IMR-90 (cell line): Measurements from ENCODE around the gene PROSER2. TPM values are rescaled to one million over a fixed set of nuclear protein-coding genes. Genes with fewer than 3 reads are reported as not detected.

Experiments
- ATAC-seq: fragments of 200-7000 bp; cut with Tn5 transposase; 2 replicates; pipeline ENCODE4 v1.9.1; 2020; ENCODE audit warnings: low read depth, mild to moderate bottlenecking, moderate library complexity
- BruUV-seq: library from RNA; stranded (reverse); fragments of 400-500 nt; replicated peaks from 2 replicates; lab custom pipeline; 2021; lab: Mats Ljungman, UMichigan
- CTCF ChIA-PET: fragments of 300-600 bp; formaldehyde crosslinking; extraction: SDS; loops from one replicate; lab custom pipeline; 2021; ENCODE audit warnings: antibody characterized with exemption; lab: Yijun Ruan, JAX
- POLR2A ChIA-PET: fragments of 300-600 bp; sonication (Branson Sonifier 250); formaldehyde crosslinking; loops from one replicate; lab custom pipeline; 2022; ENCODE audit warnings: antibody characterized with exemption; ENCODE audit not compliant: unreplicated experiment; lab: Charles Lee
- DNase-seq: peaks from one replicate; pipeline ENCODE4 v3.0.0; 2013
- H2AFZ ChIP-seq: replicated peaks from 2 replicates; pipeline ENCODE3; 2013; ENCODE audit warnings: low read length, mild to moderate bottlenecking; ENCODE audit not compliant: poor library complexity
- H2AK5ac ChIP-seq: 2 replicates; pipeline ENCODE4 v1.6.1; 2013; ENCODE audit warnings: low read depth, low read length, inconsistent platforms
- H2AK9ac ChIP-seq: replicated peaks from 2 replicates; pipeline ENCODE3; 2013; ENCODE audit warnings: mild to moderate bottlenecking, low read depth, low read length, moderate library complexity; ENCODE audit not compliant: poor library complexity
- H2BK120ac ChIP-seq: 2 replicates; pipeline ENCODE4 v1.6.1; 2013; ENCODE audit warnings: low read depth, low read length, inconsistent platforms
- H2BK15ac ChIP-seq: 3 replicates; pipeline ENCODE4 v1.6.1; 2013; ENCODE audit warnings: low read depth, low read length, inconsistent platforms
- H2BK20ac ChIP-seq: 2 replicates; pipeline ENCODE4 v1.6.1; 2013; ENCODE audit warnings: low read depth, mild to moderate bottlenecking, inconsistent platforms, low read length, moderate library complexity
- H2BK5ac ChIP-seq: 2 replicates; pipeline ENCODE4 v1.6.1; 2013; ENCODE audit warnings: mild to moderate bottlenecking, low read depth, low read length, inconsistent platforms; ENCODE audit not compliant: poor library complexity, severe bottlenecking
- H3K14ac ChIP-seq: replicated peaks from 2 replicates; pipeline ENCODE4 v1.6.1; 2013; ENCODE audit warnings: low read depth, low read length, inconsistent platforms
- H3K18ac ChIP-seq: 2 replicates; pipeline ENCODE4 v1.6.1; 2013; ENCODE audit warnings: low read depth, low read length, control low read depth
- H3K23ac ChIP-seq: 2 replicates; pipeline ENCODE4 v1.6.1; 2013; ENCODE audit warnings: low read depth, low read length, inconsistent platforms
- H3K27ac ChIP-seq: 2 replicates; pipeline ENCODE4 v1.5.1; 2013; ENCODE audit warnings: mild to moderate bottlenecking, control low read depth, low read length; ENCODE audit not compliant: insufficient read depth
- H3K27me3 ChIP-seq: 2 replicates; pipeline ENCODE4 v1.6.1; 2013; ENCODE audit warnings: low read length; ENCODE audit not compliant: control insufficient read depth, insufficient read depth
- H3K36me3 ChIP-seq: 2 replicates; pipeline ENCODE4 v1.6.1; 2013; ENCODE audit warnings: low read length, mixed read lengths; ENCODE audit not compliant: control insufficient read depth, insufficient read depth
- H3K4ac ChIP-seq: 2 replicates; pipeline ENCODE4 v1.6.1; 2013; ENCODE audit warnings: low read depth, low read length, inconsistent platforms
- H3K4me1 ChIP-seq: 2 replicates; pipeline ENCODE4 v1.6.1; 2013; ENCODE audit warnings: low read length, mixed read lengths; ENCODE audit not compliant: control insufficient read depth, insufficient read depth
- H3K4me2 ChIP-seq: 2 replicates; pipeline ENCODE4 v1.6.1; 2013; ENCODE audit warnings: low read depth, mild to moderate bottlenecking, control low read depth, low read length, moderate library complexity
- H3K4me3 ChIP-seq: 2 replicates; pipeline ENCODE4 v1.5.1; 2013; ENCODE audit warnings: low read depth, mild to moderate bottlenecking, control low read depth, low read length, moderate library complexity; ENCODE audit not compliant: insufficient read depth
- H3K56ac ChIP-seq: 2 replicates; pipeline ENCODE4 v1.6.1; 2013; ENCODE audit warnings: low read length, inconsistent platforms; ENCODE audit not compliant: insufficient read depth; ENCODE audit errors: extremely low read depth
- H3K79me1 ChIP-seq, 2 experiments: 2 replicates each; pipeline ENCODE4 v1.6.1; 2013; ENCODE audit warnings: low read length in 2 of 2, inconsistent platforms in 1 of 2, low read depth in 1 of 2
- H3K9ac ChIP-seq: 2 replicates; pipeline ENCODE4 v1.6.1; 2013; ENCODE audit warnings: low read depth, low read length, control low read depth
- H3K9me1 ChIP-seq: 2 replicates; pipeline ENCODE4 v1.6.1; 2013; ENCODE audit warnings: low read length, inconsistent platforms; ENCODE audit not compliant: insufficient read depth
- H3K9me3 ChIP-seq: 2 replicates; pipeline ENCODE4 v1.6.1; 2013; ENCODE audit warnings: low read length; ENCODE audit not compliant: control insufficient read depth, insufficient read depth
- H4K20me1 ChIP-seq: 2 replicates; pipeline ENCODE4 v1.6.1; 2013; ENCODE audit warnings: low read length, inconsistent platforms; ENCODE audit not compliant: insufficient read depth
- H4K5ac ChIP-seq: 2 replicates; pipeline ENCODE4 v1.6.1; 2013; ENCODE audit warnings: mild to moderate bottlenecking, low read depth, low read length, control low read depth
- H4K8ac ChIP-seq, 2 experiments: 2 replicates each; pipeline ENCODE4 v1.6.1; 2013; ENCODE audit warnings: low read depth in 2 of 2, low read length in 2 of 2, control low read depth in 1 of 2, inconsistent platforms in 1 of 2
- H4K91ac ChIP-seq: 2 replicates; pipeline ENCODE4 v1.6.1; 2013; ENCODE audit warnings: low read depth, low read length, inconsistent platforms; ENCODE audit not compliant: insufficient read depth
- BHLHE40 ChIP-seq: fragments of 150-350 bp; IDR thresholded peaks from 2 replicates; pipeline ENCODE4 v1.6.1; 2016; ENCODE audit warnings: mild to moderate bottlenecking, low read depth, low read length
- ELK1 ChIP-seq: fragments of 150-350 bp; IDR thresholded peaks from 2 replicates; pipeline ENCODE4 v1.6.1; 2016; ENCODE audit warnings: low read depth, mild to moderate bottlenecking, low read length, moderate library complexity, borderline replicate concordance
- FOS ChIP-seq: fragments of 150-350 bp; IDR thresholded peaks from 2 replicates; pipeline ENCODE4 v1.6.1; 2016; ENCODE audit warnings: low read depth, low read length
- NFE2L2 ChIP-seq: fragments of 150-350 bp; IDR thresholded peaks from 2 replicates; pipeline ENCODE4 v1.6.1; 2016; ENCODE audit warnings: low read depth, mild to moderate bottlenecking, low read length
- POLR2A ChIP-seq: IDR thresholded peaks from 2 replicates; pipeline ENCODE4 v1.6.1; 2012; ENCODE audit warnings: mild to moderate bottlenecking, low read depth, low read length
- RAD21 ChIP-seq: IDR thresholded peaks from 2 replicates; pipeline ENCODE4 v1.6.1; 2012; ENCODE audit warnings: low read length, improper control_type of control experiment
- RFX5 ChIP-seq: IDR thresholded peaks from 2 replicates; pipeline ENCODE4 v1.8.0; 2012; ENCODE audit warnings: low read depth, mild to moderate bottlenecking, low read length, moderate library complexity
- SMC3 ChIP-seq: fragments of 150-350 bp; IDR thresholded peaks from 2 replicates; pipeline ENCODE4 v1.6.1; 2016; ENCODE audit warnings: low read depth, mild to moderate bottlenecking, antibody characterized with exemption, low read length, moderate library complexity
- WGBS, 2 experiments: methylation state at CpG; one replicate each; pipeline versions ENCODE4 v1.1.5 to v1.1.7; 2013; ENCODE audit warnings: missing lambda C conversion rate in 2 of 2; ENCODE audit not compliant: insufficient read length in 1 of 2; ENCODE audit errors: extremely low coverage in 2 of 2; 5-methylcytosine and 5-hydroxymethylcytosine counted together
- dilution Hi-C: fragments of 300-500 bp; cut with HindIII; formaldehyde crosslinking; loops from one replicate; pipeline ENCODE4 v1.14.3; 2018; ENCODE audit warnings: low sequenced_read_pairs; ENCODE audit not compliant: unreplicated experiment
- in situ Hi-C: fragments of 300-500 bp; cut with MboI; formaldehyde crosslinking; loops from 3 replicates; pipeline ENCODE4 v1.14.3; 2019; ENCODE audit warnings: low sequenced_read_pairs, inconsistent platforms, mixed read lengths
- intact Hi-C: fragments of 100-400 bp; cut with micrococcal nuclease; formaldehyde crosslinking; loops from 2 replicates; pipeline ENCODE4 v1.10.0; 2022
- polyA plus RNA-seq, 3 experiments: library from polyadenylated mRNA; depleted of rRNA; stranded (reverse); fragments of >200 nt; gene quantifications; 2 replicates each; pipeline ENCODE4 v1.2.3, GENCODE V29; 2012; ENCODE audit warnings: low replicate concordance in 1 of 3
- total RNA-seq: library from RNA; depleted of rRNA; stranded (reverse); fragments of >200 nt; gene quantifications from 2 replicates; pipeline ENCODE4 v1.2.3, GENCODE V29; 2012
- TF ChIP-seq, protein P1 (sequence below): fragments of 150-350 bp; IDR thresholded peaks from 2 replicates; pipeline ENCODE4 v1.6.1; 2017; ENCODE audit warnings: mild to moderate bottlenecking, antibody characterized with exemption, low read length, low read depth

The PROSER2 gene
- total and polyA plus RNA-seq, 2 of the 4 experiments (the other 2 are of a cell fraction): 1.4 to 2.0 TPM

- CTCF ChIA-PET: interaction anchor here (0.6 kb wide), 1 partner anchor 18 kb away, joined by 3 read pairs; no protein-coding TSS in a partner anchor
- dilution Hi-C loops: no loop called here
- no peak overlapping the region for H3K27ac ChIP-seq
These were observed 35.8 kb upstream of the PROSER2 start for GRCh38 chr10:11787374-11787773.

More at GRCh38 chr10:11787374-11787773, 35.8 kb upstream of the PROSER2 start:
- Histone ChIP-seq H3K56ac (no peak overlapping the region), H3K9me3 (no peaks in the 10 kb centered on the region), H2BK120ac (no peak overlapping the region), H2AFZ (no peak overlapping the region), H4K20me1 (no peaks in the 10 kb centered on the region), H3K4me3 (no peak overlapping the region), H3K36me3 (no peaks in the 10 kb centered on the region), H3K9ac (no peak overlapping the region), H4K5ac (no peak overlapping the region), H2BK20ac (no peak overlapping the region), H3K14ac (no peak overlapping the region), H3K4me2 (no peak overlapping the region), H3K4me1 (no peaks in the 10 kb centered on the region), H3K4ac (no peak overlapping the region), H3K23ac (no peak overlapping the region), H2AK9ac (no peak overlapping the region), H3K18ac (no peak overlapping the region), H4K8ac (no peak overlapping the region), H2AK5ac (no peak overlapping the region), H3K79me1 (no peaks in the 10 kb centered on the region), H4K91ac (no peak overlapping the region), H2BK15ac (no peak overlapping the region), H3K27me3 (peaks cover 14% of the 10 kb centered on the region), H3K9me1 (no peaks in the 10 kb centered on the region), H2BK5ac (no peak overlapping the region)
- BruUV-seq: no TSS peak
- intact Hi-C loops: loop anchor here (5.0 kb wide), 1 partner anchor 35 kb away; the partner anchor contains the start of gene PROSER2
- ATAC-seq (no peak), DNase-seq (no peak)
- in situ Hi-C loops: no loop called here
- WGBS, 2 experiments: 92% methylated on average over 3 of the region's 9 CpGs; no CpG with 5 or more reads in 1 of the 2 experiments
- no peak for TF ChIP-seq RFX5
- no peak for TF ChIP-seq NFE2L2
- TF ChIP-seq POLR2A: no peak
- no peak for TF ChIP-seq SMC3
- TF ChIP-seq FOS: no peak
- TF ChIP-seq ELK1: no peak
- TF ChIP-seq RAD21: no peak
- TF ChIP-seq BHLHE40: no peak
- TF ChIP-seq, protein P1, sequence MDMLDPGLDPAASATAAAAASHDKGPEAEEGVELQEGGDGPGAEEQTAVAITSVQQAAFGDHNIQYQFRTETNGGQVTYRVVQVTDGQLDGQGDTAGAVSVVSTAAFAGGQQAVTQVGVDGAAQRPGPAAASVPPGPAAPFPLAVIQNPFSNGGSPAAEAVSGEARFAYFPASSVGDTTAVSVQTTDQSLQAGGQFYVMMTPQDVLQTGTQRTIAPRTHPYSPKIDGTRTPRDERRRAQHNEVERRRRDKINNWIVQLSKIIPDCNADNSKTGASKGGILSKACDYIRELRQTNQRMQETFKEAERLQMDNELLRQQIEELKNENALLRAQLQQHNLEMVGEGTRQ: no peak
- POLR2A ChIA-PET: no interaction called here
